Keratinocyte (primary cell): ENCODE measurements around the gene METTL1. TPM values are rescaled to one million over a fixed set of nuclear protein-coding genes. Genes with fewer than 3 reads are reported as not detected.

Source experiments
- DNase-seq: peaks from one replicate; pipeline ENCODE4 v3.0.0-alpha.2; 2011; ENCODE audit warnings: low read depth, missing footprints, low spot score
- FAIRE-seq: peaks from 2 replicates; lab custom pipeline; 2011; peaks lifted over from hg19 to GRCh38; lab: Jason Lieb, UNC
- H2AFZ ChIP-seq: 2 replicates; pipeline ENCODE4 v1.6.0; 2012; ENCODE audit warnings: low read length, control low read depth, inconsistent platforms; ENCODE audit not compliant: control insufficient read depth
- H3K27ac ChIP-seq: 2 replicates; pipeline ENCODE4 v1.5.1; 2011; ENCODE audit warnings: low read length; ENCODE audit not compliant: control insufficient read depth, insufficient read depth
- H3K27me3 ChIP-seq: 3 replicates; pipeline ENCODE4 v1.6.0; 2011; ENCODE audit warnings: low read length; ENCODE audit not compliant: control insufficient read depth, insufficient read depth; ENCODE audit errors: extremely low read depth
- H3K36me3 ChIP-seq, 2 experiments: 2 replicates in 1 of 2; 3 replicates in 1 of 2; pipeline ENCODE4 v1.5.1; 2011; ENCODE audit warnings: low read length in 2 of 2, mild to moderate bottlenecking in 1 of 2; ENCODE audit not compliant: control insufficient read depth in 2 of 2, insufficient read depth in 2 of 2; ENCODE audit errors: extremely low read depth in 1 of 2
- H3K4me1 ChIP-seq: 3 replicates; pipeline ENCODE4 v1.5.1; 2011; ENCODE audit warnings: low read length; ENCODE audit not compliant: control insufficient read depth, insufficient read depth; ENCODE audit errors: extremely low read depth
- H3K4me2 ChIP-seq: 3 replicates; pipeline ENCODE4 v1.6.0; 2011; ENCODE audit warnings: low read depth, low read length; ENCODE audit not compliant: control insufficient read depth, insufficient read depth; ENCODE audit errors: extremely low read depth
- H3K4me3 ChIP-seq, 3 experiments: fragments of 200-600 bp in 1 of 3; sonication (generic) in 1 of 3; 2 replicates in 2 of 3; 3 replicates in 1 of 3; pipeline ENCODE4 v1.5.1; 2011 to 2016; ENCODE audit warnings: low read length in 3 of 3, mild to moderate bottlenecking in 3 of 3, control low read depth in 2 of 3, inconsistent platforms in 1 of 3, low read depth in 1 of 3, mixed read lengths in 1 of 3, mixed run types in 1 of 3, moderate library complexity in 1 of 3; ENCODE audit not compliant: control insufficient read depth in 2 of 3, insufficient read depth in 2 of 3; ENCODE audit errors: extremely low read depth in 1 of 3
- H3K79me2 ChIP-seq: 2 replicates; pipeline ENCODE4 v1.6.0; 2012; ENCODE audit warnings: low read length; ENCODE audit not compliant: control insufficient read depth, insufficient read depth
- H3K9ac ChIP-seq: 3 replicates; pipeline ENCODE4 v1.6.0; 2011; ENCODE audit warnings: low read length; ENCODE audit not compliant: control insufficient read depth, insufficient read depth; ENCODE audit errors: extremely low read depth
- H3K9me1 ChIP-seq: 3 replicates; pipeline ENCODE4 v1.6.0; 2011; ENCODE audit warnings: low read length; ENCODE audit not compliant: control insufficient read depth, insufficient read depth; ENCODE audit errors: extremely low read depth
- H3K9me3 ChIP-seq: 2 replicates; pipeline ENCODE4 v1.5.1; 2012; ENCODE audit warnings: low read depth, low read length; ENCODE audit not compliant: control insufficient read depth
- H4K20me1 ChIP-seq: 3 replicates; pipeline ENCODE4 v1.6.0; 2011; ENCODE audit warnings: low read length; ENCODE audit not compliant: control insufficient read depth, insufficient read depth; ENCODE audit errors: extremely low read depth
- CTCF ChIP-seq, 3 experiments: IDR thresholded peaks in 1 of 3; conservative IDR thresholded peaks in 1 of 3; optimal IDR thresholded peaks in 1 of 3; 2 replicates in 2 of 3; 3 replicates in 1 of 3; pipeline versions ENCODE3 to v1.5.1; 2011; ENCODE audit warnings: low read length in 3 of 3, mild to moderate bottlenecking in 3 of 3, moderate library complexity in 2 of 3, control low read depth in 1 of 3, inconsistent platforms in 1 of 3; ENCODE audit not compliant: insufficient read depth in 2 of 3; ENCODE audit errors: extremely low read depth in 1 of 3
- EZH2 ChIP-seq: IDR thresholded peaks from one replicate; pipeline ENCODE4 v1.6.1; 2012; ENCODE audit warnings: inconsistent platforms, mild to moderate bottlenecking, low read length, moderate library complexity
- dilution Hi-C: fragments of 300-500 bp; cut with MboI; formaldehyde crosslinking; loops from one replicate; pipeline ENCODE4 v1.7.0; 2020; ENCODE audit warnings: low sequenced_read_pairs; ENCODE audit not compliant: extremely low pct_ligation_motif_present
- polyA plus RNA-seq, 5 experiments: library from polyadenylated mRNA; depleted of rRNA in 3 of 5; stranded (reverse) in 3 of 5; stranded (forward) in 1 of 5; unstranded in 1 of 5; fragments of >200 nt; gene quantifications; 1 replicate in 1 of 5; 2 replicates in 3 of 5; 3 replicates in 1 of 5; pipeline versions ENCODE4 v1.2.1 to v1.2.3, GENCODE V29; 2011 to 2012; ENCODE audit warnings: missing spikeins in 2 of 5, low read depth in 1 of 5, low replicate concordance in 1 of 5

The METTL1 gene
- polyA plus RNA-seq, 1 donor (not counting 4 experiments of a cell fraction or from before 2014, with no cell fraction given): 24.5 TPM

GRCh38 chr12:57755454-57756372 lies 16.2 kb downstream of the METTL1 start:
- no peaks in the 10 kb centered on the region for H3K9me3 ChIP-seq
- peak overlapping the region; percentile 58 for H3K9ac ChIP-seq
- dilution Hi-C loops: no loop called here
- TF ChIP-seq CTCF (optimal IDR thresholded peaks at IDR 0.05 in 1 of 3, IDR thresholded peaks at IDR 0.05 in 1 of 3, conservative IDR thresholded peaks at IDR 0.05 in 1 of 3; ENCODE audit: extremely low read depth in 1 of 3, insufficient read depth in 2 of 3, low read length in 3 of 3) (no peak), EZH2 (no peak)
- no peaks in the 10 kb centered on the region for H3K27me3 ChIP-seq
- H3K4me3 ChIP-seq: peak overlapping the region; percentile 56 to 73 (median 69)
- H3K27ac ChIP-seq: no peak overlapping the region
- H3K79me2 ChIP-seq: peaks cover 13% of the 10 kb centered on the region
- no peaks in the 10 kb centered on the region for H3K9me1 ChIP-seq
- H3K4me1 ChIP-seq: peaks cover 37% of the 10 kb centered on the region
- H4K20me1 ChIP-seq: peaks cover 7% of the 10 kb centered on the region
- no peak for DNase-seq
- H2AFZ ChIP-seq: no peak overlapping the region
- peaks cover 13 to 29% of the 10 kb centered on the region in 2 experiments for H3K36me3 ChIP-seq
- FAIRE-seq: no peak
- H3K4me2 ChIP-seq: peak overlapping the region; percentile 78

GRCh38 chr12:57755194-57755453 lies 16.8 kb downstream of the METTL1 start:
- Histone ChIP-seq H3K9me3 (no peaks in the 10 kb centered on the region), H3K9me1 (no peaks in the 10 kb centered on the region), H3K4me3 (peak overlapping the region in 2 of 3 experiments; percentile 56 to 69), H3K27ac (no peak overlapping the region), H3K4me1 (peaks cover 39% of the 10 kb centered on the region), H3K79me2 (peaks cover 18% of the 10 kb centered on the region), H4K20me1 (peaks cover 7% of the 10 kb centered on the region), H3K27me3 (no peaks in the 10 kb centered on the region), H3K9ac (no peak overlapping the region), H3K4me2 (no peak overlapping the region), H2AFZ (no peak overlapping the region), H3K36me3 (peaks cover 10 to 29% of the 10 kb centered on the region in 2 experiments)
- no peak for DNase-seq
- dilution Hi-C loops: no loop called here
- no peak for FAIRE-seq
- no peak for TF ChIP-seq EZH2
- TF ChIP-seq CTCF (optimal IDR thresholded peaks at IDR 0.05 in 1 of 3, IDR thresholded peaks at IDR 0.05 in 1 of 3, conservative IDR thresholded peaks at IDR 0.05 in 1 of 3; ENCODE audit: extremely low read depth in 1 of 3, insufficient read depth in 2 of 3, low read length in 3 of 3): no peak
